K562 (cell line): Measurements from ENCODE around the gene CERS1. TPM values are rescaled to one million over a fixed set of nuclear protein-coding genes. Genes with fewer than 3 reads are reported as not detected.

ENCODE experiments used
- BCLAF1 ChIP-seq, 2 experiments: fragments of 450-650 bp in 1 of 2; IDR thresholded peaks; 2 replicates each; pipeline ENCODE4 v1.6.1; 2011 to 2017; ENCODE audit warnings: low read depth in 2 of 2, antibody characterized with exemption in 1 of 2, borderline replicate concordance in 1 of 2, low read length in 1 of 2, mild to moderate bottlenecking in 1 of 2, mixed read lengths in 1 of 2; ENCODE audit not compliant: control insufficient read depth in 1 of 2
- CREM ChIP-seq: IDR thresholded peaks from 2 replicates; pipeline ENCODE4 v1.6.1; 2014; ENCODE audit warnings: antibody characterized with exemption, low read depth
- EGR1 ChIP-seq: fragments of 450-650 bp; conservative IDR thresholded peaks from 2 replicates; pipeline ENCODE4 v1.6.1; 2017; ENCODE audit warnings: mild to moderate bottlenecking
- SP1 ChIP-seq: sonication (generic); formaldehyde crosslinking; IDR thresholded peaks from 2 replicates; pipeline ENCODE4 v1.8.1; 2022; ENCODE audit warnings: mild to moderate bottlenecking, missing genetic modification reagents
- SRF ChIP-seq, 2 experiments: fragments of 250-450, 450-650 bp in 1 of 2; sonication (Bioruptor Pico) in 1 of 2; sonication (generic) in 1 of 2; formaldehyde crosslinking; IDR thresholded peaks; 2 replicates each; pipeline versions ENCODE4 v1.5.0 to v1.5.1; 2020 to 2022; ENCODE audit warnings: mild to moderate bottlenecking in 1 of 2, missing genetic modification reagents in 1 of 2
- THRB ChIP-seq: fragments of 450-650 bp; formaldehyde crosslinking; conservative IDR thresholded peaks from 2 replicates; pipeline ENCODE4 v1.4.0; 2022; ENCODE audit warnings: mild to moderate bottlenecking, missing genetic modification characterization
- ZNF785 ChIP-seq: fragments of 250-450 bp; sonication (Bioruptor Pico); IDR thresholded peaks from 2 replicates; pipeline ENCODE4 v1.4.0; 2020; ENCODE audit warnings: mild to moderate bottlenecking
- polyA plus RNA-seq, 8 experiments: library from polyadenylated mRNA; depleted of rRNA in 4 of 8; stranded (reverse) in 5 of 8; unstranded in 3 of 8; fragments of >200 nt; fragmentation: Nextera tagmentation in 2 of 8; fragmentation: Illumina TruSeq in 1 of 8; extraction: Ambion mirVana in 2 of 8; extraction: Trizol in 1 of 8; gene quantifications; 2 replicates each; pipeline versions ENCODE4 v1.2.1 to v1.2.3, GENCODE V29; 2011 to 2014; ENCODE audit warnings: inconsistent platforms in 1 of 8, missing spikeins in 1 of 8
- total RNA-seq, 7 experiments: library from RNA; depleted of rRNA in 6 of 7; stranded (reverse); fragments of >200 nt in 6 of 7; fragmentation: Illumina TruSeq in 2 of 7; extraction: Trizol in 2 of 7; gene quantifications; 2 replicates each; pipeline versions ENCODE4 v1.2.1 to v1.2.3, GENCODE V29; 2011 to 2021; ENCODE audit warnings: low replicate concordance in 1 of 7
- TF ChIP-seq, protein P1 (sequence below), 2 experiments: fragments of 150-350 bp in 1 of 2; IDR thresholded peaks; 2 replicates each; pipeline ENCODE4 v1.6.1; 2012 to 2016; ENCODE audit warnings: low read depth in 2 of 2, low read length in 2 of 2, mild to moderate bottlenecking in 1 of 2, moderate library complexity in 1 of 2
- TF ChIP-seq, protein P2 (sequence below): fragments of 200-400 bp; formaldehyde crosslinking; IDR thresholded peaks from 2 replicates; pipeline ENCODE4 v1.6.1; 2017; ENCODE audit warnings: mild to moderate bottlenecking, low read depth, low read length, moderate library complexity
- TF ChIP-seq, protein P3 (sequence below): fragments of 450-650 bp; IDR thresholded peaks from 2 replicates; pipeline ENCODE4 v1.6.1; 2018; ENCODE audit not compliant: partially characterized antibody

Gene CERS1
- total and polyA plus RNA-seq, 9 of the 15 experiments (the other 6 are each of a cell fraction or from before 2014, with no cell fraction given) = 0.33 to 1.5 (median 0.86) TPM; not detected in 2

DNA sequence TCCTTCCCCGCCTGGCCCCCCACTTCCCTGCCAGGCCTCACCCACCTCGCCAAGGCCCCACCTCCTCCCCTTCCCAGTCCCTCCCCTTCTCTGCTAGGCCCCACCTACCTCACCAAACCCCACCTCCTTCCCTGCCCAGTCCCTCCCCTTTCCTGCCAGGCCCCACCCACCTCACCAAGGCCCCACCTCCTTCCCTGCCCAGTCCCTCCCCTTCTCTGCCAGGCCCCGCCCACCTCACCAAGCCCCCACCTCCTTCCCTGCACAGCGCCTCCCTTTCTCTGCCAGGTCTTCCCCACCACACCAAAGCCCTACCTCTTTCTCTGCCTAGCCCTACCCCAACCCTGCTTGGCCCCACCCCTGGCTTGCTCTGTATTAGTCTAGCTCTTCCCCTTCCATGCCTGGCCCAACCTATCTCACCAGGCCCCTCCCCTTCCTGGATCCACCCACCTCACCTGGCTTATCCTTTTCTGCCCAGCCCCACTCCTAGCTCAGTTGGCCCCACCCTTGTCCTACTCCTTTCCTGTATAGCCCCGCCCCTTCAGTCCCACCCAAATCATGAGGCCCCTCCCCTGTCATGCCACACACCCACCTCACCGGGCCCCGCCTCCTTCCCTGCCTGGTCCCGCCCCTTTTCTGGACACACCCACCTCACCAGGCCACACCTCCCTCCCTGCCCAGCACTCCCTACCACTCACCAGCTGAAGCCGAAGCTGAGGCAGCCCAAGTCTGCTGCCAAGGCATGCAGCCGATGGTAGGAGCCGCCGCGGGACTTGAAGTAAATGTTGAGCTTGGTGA is 16.2 kb downstream of the CERS1 start (continued):
- TF ChIP-seq BCLAF1 (IDR thresholded peaks at IDR 0.05; ENCODE audit: borderline replicate concordance in 1 of 2, control insufficient read depth in 1 of 2, low read depth in 2 of 2, low read length in 1 of 2) (no peak), SRF (CRISPR knock-in tag; IDR thresholded peaks at IDR 0.05) (0 out of 4 replicates have a peak, but pooled peaks of 1 of the 2 experiments have one; percentile 42), ZNF785 (no peak), SP1 (CRISPR knock-in tag) (peak; percentile 79), THRB (CRISPR knock-in tag) (peak; percentile 66; the same call in 1 of the 2 replicates), CREM (peak; percentile 27), EGR1 (0 out of 2 replicates have a peak, but pooled peaks have one; percentile 4)
- TF ChIP-seq, protein P1, sequence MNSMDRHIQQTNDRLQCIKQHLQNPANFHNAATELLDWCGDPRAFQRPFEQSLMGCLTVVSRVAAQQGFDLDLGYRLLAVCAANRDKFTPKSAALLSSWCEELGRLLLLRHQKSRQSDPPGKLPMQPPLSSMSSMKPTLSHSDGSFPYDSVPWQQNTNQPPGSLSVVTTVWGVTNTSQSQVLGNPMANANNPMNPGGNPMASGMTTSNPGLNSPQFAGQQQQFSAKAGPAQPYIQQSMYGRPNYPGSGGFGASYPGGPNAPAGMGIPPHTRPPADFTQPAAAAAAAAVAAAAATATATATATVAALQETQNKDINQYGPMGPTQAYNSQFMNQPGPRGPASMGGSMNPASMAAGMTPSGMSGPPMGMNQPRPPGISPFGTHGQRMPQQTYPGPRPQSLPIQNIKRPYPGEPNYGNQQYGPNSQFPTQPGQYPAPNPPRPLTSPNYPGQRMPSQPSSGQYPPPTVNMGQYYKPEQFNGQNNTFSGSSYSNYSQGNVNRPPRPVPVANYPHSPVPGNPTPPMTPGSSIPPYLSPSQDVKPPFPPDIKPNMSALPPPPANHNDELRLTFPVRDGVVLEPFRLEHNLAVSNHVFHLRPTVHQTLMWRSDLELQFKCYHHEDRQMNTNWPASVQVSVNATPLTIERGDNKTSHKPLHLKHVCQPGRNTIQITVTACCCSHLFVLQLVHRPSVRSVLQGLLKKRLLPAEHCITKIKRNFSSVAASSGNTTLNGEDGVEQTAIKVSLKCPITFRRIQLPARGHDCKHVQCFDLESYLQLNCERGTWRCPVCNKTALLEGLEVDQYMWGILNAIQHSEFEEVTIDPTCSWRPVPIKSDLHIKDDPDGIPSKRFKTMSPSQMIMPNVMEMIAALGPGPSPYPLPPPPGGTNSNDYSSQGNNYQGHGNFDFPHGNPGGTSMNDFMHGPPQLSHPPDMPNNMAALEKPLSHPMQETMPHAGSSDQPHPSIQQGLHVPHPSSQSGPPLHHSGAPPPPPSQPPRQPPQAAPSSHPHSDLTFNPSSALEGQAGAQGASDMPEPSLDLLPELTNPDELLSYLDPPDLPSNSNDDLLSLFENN (IDR thresholded peaks at IDR 0.05; ENCODE audit: low read depth in 2 of 2, low read length in 2 of 2) = no peak
- TF ChIP-seq, protein P2, sequence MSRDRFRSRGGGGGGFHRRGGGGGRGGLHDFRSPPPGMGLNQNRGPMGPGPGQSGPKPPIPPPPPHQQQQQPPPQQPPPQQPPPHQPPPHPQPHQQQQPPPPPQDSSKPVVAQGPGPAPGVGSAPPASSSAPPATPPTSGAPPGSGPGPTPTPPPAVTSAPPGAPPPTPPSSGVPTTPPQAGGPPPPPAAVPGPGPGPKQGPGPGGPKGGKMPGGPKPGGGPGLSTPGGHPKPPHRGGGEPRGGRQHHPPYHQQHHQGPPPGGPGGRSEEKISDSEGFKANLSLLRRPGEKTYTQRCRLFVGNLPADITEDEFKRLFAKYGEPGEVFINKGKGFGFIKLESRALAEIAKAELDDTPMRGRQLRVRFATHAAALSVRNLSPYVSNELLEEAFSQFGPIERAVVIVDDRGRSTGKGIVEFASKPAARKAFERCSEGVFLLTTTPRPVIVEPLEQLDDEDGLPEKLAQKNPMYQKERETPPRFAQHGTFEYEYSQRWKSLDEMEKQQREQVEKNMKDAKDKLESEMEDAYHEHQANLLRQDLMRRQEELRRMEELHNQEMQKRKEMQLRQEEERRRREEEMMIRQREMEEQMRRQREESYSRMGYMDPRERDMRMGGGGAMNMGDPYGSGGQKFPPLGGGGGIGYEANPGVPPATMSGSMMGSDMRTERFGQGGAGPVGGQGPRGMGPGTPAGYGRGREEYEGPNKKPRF = no peak
- TF ChIP-seq, protein P3, sequence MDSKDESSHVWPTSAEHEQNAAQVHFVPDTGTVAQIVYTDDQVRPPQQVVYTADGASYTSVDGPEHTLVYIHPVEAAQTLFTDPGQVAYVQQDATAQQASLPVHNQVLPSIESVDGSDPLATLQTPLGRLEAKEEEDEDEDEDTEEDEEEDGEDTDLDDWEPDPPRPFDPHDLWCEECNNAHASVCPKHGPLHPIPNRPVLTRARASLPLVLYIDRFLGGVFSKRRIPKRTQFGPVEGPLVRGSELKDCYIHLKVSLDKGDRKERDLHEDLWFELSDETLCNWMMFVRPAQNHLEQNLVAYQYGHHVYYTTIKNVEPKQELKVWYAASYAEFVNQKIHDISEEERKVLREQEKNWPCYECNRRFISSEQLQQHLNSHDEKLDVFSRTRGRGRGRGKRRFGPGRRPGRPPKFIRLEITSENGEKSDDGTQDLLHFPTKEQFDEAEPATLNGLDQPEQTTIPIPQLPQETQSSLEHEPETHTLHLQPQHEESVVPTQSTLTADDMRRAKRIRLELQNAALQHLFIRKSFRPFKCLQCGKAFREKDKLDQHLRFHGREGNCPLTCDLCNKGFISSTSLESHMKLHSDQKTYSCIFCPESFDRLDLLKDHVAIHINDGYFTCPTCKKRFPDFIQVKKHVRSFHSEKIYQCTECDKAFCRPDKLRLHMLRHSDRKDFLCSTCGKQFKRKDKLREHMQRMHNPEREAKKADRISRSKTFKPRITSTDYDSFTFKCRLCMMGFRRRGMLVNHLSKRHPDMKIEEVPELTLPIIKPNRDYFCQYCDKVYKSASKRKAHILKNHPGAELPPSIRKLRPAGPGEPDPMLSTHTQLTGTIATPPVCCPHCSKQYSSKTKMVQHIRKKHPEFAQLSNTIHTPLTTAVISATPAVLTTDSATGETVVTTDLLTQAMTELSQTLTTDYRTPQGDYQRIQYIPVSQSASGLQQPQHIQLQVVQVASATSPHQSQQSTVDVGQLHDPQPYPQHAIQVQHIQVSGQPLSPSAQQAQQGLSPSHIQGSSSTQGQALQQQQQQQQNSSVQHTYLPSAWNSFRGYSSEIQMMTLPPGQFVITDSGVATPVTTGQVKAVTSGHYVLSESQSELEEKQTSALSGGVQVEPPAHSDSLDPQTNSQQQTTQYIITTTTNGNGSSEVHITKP = peak; percentile 43
